Measurements from ENCODE around the gene SHANK3. TPM values are rescaled to one million over a fixed set of nuclear protein-coding genes. Genes with fewer than 3 reads are reported as not detected.

SHANK3 gene
- total RNA-seq, 1 donor from 2014 or later = 14.8 TPM

- Mint-ChIP-seq H3K27me3 (ENCODE audit: low read depth) (peaks cover 58% of the 10 kb centered on the region), H3K9me3 (no peaks in the 10 kb centered on the region), H3K27ac (no peak overlapping the region), H3K4me1 (no peaks in the 10 kb centered on the region), H3K36me3 (peaks cover 35% of the 10 kb centered on the region), H3K4me3 (no peak overlapping the region)
- TF ChIP-seq, protein P1, sequence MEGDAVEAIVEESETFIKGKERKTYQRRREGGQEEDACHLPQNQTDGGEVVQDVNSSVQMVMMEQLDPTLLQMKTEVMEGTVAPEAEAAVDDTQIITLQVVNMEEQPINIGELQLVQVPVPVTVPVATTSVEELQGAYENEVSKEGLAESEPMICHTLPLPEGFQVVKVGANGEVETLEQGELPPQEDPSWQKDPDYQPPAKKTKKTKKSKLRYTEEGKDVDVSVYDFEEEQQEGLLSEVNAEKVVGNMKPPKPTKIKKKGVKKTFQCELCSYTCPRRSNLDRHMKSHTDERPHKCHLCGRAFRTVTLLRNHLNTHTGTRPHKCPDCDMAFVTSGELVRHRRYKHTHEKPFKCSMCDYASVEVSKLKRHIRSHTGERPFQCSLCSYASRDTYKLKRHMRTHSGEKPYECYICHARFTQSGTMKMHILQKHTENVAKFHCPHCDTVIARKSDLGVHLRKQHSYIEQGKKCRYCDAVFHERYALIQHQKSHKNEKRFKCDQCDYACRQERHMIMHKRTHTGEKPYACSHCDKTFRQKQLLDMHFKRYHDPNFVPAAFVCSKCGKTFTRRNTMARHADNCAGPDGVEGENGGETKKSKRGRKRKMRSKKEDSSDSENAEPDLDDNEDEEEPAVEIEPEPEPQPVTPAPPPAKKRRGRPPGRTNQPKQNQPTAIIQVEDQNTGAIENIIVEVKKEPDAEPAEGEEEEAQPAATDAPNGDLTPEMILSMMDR (IDR thresholded peaks at IDR 0.05; ENCODE audit: unreplicated experiment) = no peak
- DNase-seq (ENCODE audit: low spot score in 2 of 2, unreplicated experiment in 2 of 2) = no peak
These were observed 48.0 kb downstream of the SHANK3 start for GRCh38 chr22:50720301-50721256.

GRCh38 chr22:50721257-50721844, 48.7 kb downstream of the SHANK3 start:
- peaks cover 32% of the 10 kb centered on the region for H3K36me3 Mint-ChIP-seq
- peaks cover 55% of the 10 kb centered on the region for H3K27me3 Mint-ChIP-seq (ENCODE audit: low read depth)

GRCh38 chr22:50722048-50722701, 49.6 kb downstream of the SHANK3 start:
- no peak for DNase-seq (ENCODE audit: low spot score in 2 of 2, unreplicated experiment in 2 of 2)

More at GRCh38 chr22:50721257-50721844, 48.7 kb downstream of the SHANK3 start:
- TF ChIP-seq, protein P1 (IDR thresholded peaks at IDR 0.05; ENCODE audit: unreplicated experiment) = no peak
- Mint-ChIP-seq H3K27ac (no peak overlapping the region), H3K4me1 (no peaks in the 10 kb centered on the region), H3K4me3 (no peak overlapping the region), H3K9me3 (no peaks in the 10 kb centered on the region)
- no peak for DNase-seq (ENCODE audit: low spot score in 2 of 2, unreplicated experiment in 2 of 2)

More at GRCh38 chr22:50722048-50722701, 49.6 kb downstream of the SHANK3 start:
- Mint-ChIP-seq H3K4me3 (peak overlapping the region; percentile 41), H3K4me1 (no peaks in the 10 kb centered on the region), H3K27ac (no peak overlapping the region), H3K9me3 (no peaks in the 10 kb centered on the region), H3K27me3 (ENCODE audit: low read depth) (peaks cover 48% of the 10 kb centered on the region), H3K36me3 (peaks cover 24% of the 10 kb centered on the region)
- TF ChIP-seq, protein P1 (IDR thresholded peaks at IDR 0.05; ENCODE audit: unreplicated experiment) = no peak

Other genes with a start within 250 kb of the SHANK3 start
- gene SBF1, start 197.8 kb upstream of the SHANK3 start, total RNA-seq = 95.8 to 106 TPM (median 105 TPM) in 3 replicates
- 1.4 to 2.0 TPM (median 1.5 TPM) in 3 replicates for gene ADM2, start 191.3 kb upstream of the SHANK3 start, total RNA-seq
- gene MIOX, start 186.0 kb upstream of the SHANK3 start, total RNA-seq = 0.34 to 0.66 TPM in 2 of 3 replicates, not detected in the other
- gene LMF2, start 165.1 kb upstream of the SHANK3 start, total RNA-seq = 65.2 to 66.2 TPM (median 65.2 TPM) in 3 replicates
- 57.9 to 63.1 TPM (median 60.3 TPM) in 3 replicates for gene NCAPH2, start 164.6 kb upstream of the SHANK3 start, total RNA-seq
- gene SCO2, start 147.2 kb upstream of the SHANK3 start, total RNA-seq = 0.65 to 5.0 TPM (median 2.4 TPM) in 3 replicates
- 9.3 to 10.3 TPM (median 9.9 TPM) in 3 replicates for gene TYMP, start 142.8 kb upstream of the SHANK3 start, total RNA-seq
- 0.07 to 0.11 TPM (median 0.09 TPM) in 3 replicates for gene KLHDC7B, start 126.9 kb upstream of the SHANK3 start, total RNA-seq
- gene SYCE3, start 109.9 kb upstream of the SHANK3 start, total RNA-seq = 0.59 to 0.76 TPM in 2 of 3 replicates, not detected in the other
- 109 to 112 TPM (median 111 TPM) in 3 replicates for gene CPT1B, start 94.4 kb upstream of the SHANK3 start, total RNA-seq
- gene CHKB, start 90.0 kb upstream of the SHANK3 start, total RNA-seq = 115 to 118 TPM (median 116 TPM) in 3 replicates
- gene MAPK8IP2, start 72.0 kb upstream of the SHANK3 start, total RNA-seq = 2.8 to 3.2 TPM (median 2.8 TPM) in 3 replicates
- gene ARSA, start 44.7 kb upstream of the SHANK3 start, total RNA-seq = 45.2 to 51.5 TPM (median 49.9 TPM) in 3 replicates
- 1.0 to 2.2 TPM (median 1.2 TPM) in 3 replicates for gene ACR, start 65.4 kb downstream of the SHANK3 start, total RNA-seq
- gene RABL2B, start 110.8 kb downstream of the SHANK3 start, total RNA-seq = 42.3 to 48.3 TPM (median 47.5 TPM) in 3 replicates